K562 (cell line): Measurements from ENCODE around the gene PCSK2. TPM values are rescaled to one million over a fixed set of nuclear protein-coding genes. Genes with fewer than 3 reads are reported as not detected.

ENCODE experiments used
- HDGF ChIP-seq: fragments of 450-650 bp; IDR thresholded peaks from 2 replicates; pipeline ENCODE4 v1.6.1; 2016
- KDM1A ChIP-seq, 2 experiments: fragments of 450-650 bp; IDR thresholded peaks; 2 replicates each; pipeline ENCODE4 v1.6.1; 2016; ENCODE audit warnings: mild to moderate bottlenecking in 2 of 2
- SPI1 ChIP-seq: IDR thresholded peaks from 2 replicates; pipeline ENCODE4 v1.6.1; 2011; ENCODE audit warnings: low read depth, low read length, control low read depth, borderline replicate concordance
- ZNF354B ChIP-seq: fragments of 250-450 bp; sonication (Bioruptor Pico); IDR thresholded peaks from 2 replicates; pipeline ENCODE4 v1.4.0; 2020
- ZNF79 ChIP-seq: fragments of 250-450 bp; sonication (Bioruptor Pico); IDR thresholded peaks from 2 replicates; pipeline ENCODE4 v1.4.0; 2020; ENCODE audit warnings: low read depth, mild to moderate bottlenecking, moderate library complexity
- polyA plus RNA-seq, 8 experiments: library from polyadenylated mRNA; depleted of rRNA in 4 of 8; stranded (reverse) in 5 of 8; unstranded in 3 of 8; fragments of >200 nt; fragmentation: Nextera tagmentation in 2 of 8; fragmentation: Illumina TruSeq in 1 of 8; extraction: Ambion mirVana in 2 of 8; extraction: Trizol in 1 of 8; gene quantifications; 2 replicates each; pipeline versions ENCODE4 v1.2.1 to v1.2.3, GENCODE V29; 2011 to 2014; ENCODE audit warnings: inconsistent platforms in 1 of 8, missing spikeins in 1 of 8
- total RNA-seq, 7 experiments: library from RNA; depleted of rRNA in 6 of 7; stranded (reverse); fragments of >200 nt in 6 of 7; fragmentation: Illumina TruSeq in 2 of 7; extraction: Trizol in 2 of 7; gene quantifications; 2 replicates each; pipeline versions ENCODE4 v1.2.1 to v1.2.3, GENCODE V29; 2011 to 2021; ENCODE audit warnings: low replicate concordance in 1 of 7
- TF ChIP-seq, protein P1 (sequence below): fragments of 150-350 bp; conservative IDR thresholded peaks from 2 replicates; pipeline ENCODE4 v1.6.1; 2014; ENCODE audit warnings: low read length
- TF ChIP-seq, protein P2 (sequence below): fragments of 450-650 bp; IDR thresholded peaks from 2 replicates; pipeline ENCODE4 v1.6.1; 2016; ENCODE audit warnings: borderline replicate concordance
- TF ChIP-seq, protein P3 (sequence below): fragments of 250-450 bp; sonication (Bioruptor Pico); IDR thresholded peaks from 2 replicates; pipeline ENCODE4 v1.4.0; 2020; ENCODE audit warnings: mild to moderate bottlenecking, moderate library complexity
- TF ChIP-seq, protein P4 (sequence below): fragments of 250-450 bp; sonication (Bioruptor Pico); IDR thresholded peaks from 2 replicates; pipeline ENCODE4 v1.8.0; 2021; ENCODE audit warnings: moderate library complexity, mild to moderate bottlenecking, inconsistent platforms
- TF ChIP-seq, protein P5 (sequence below), 2 experiments: IDR thresholded peaks; 2 replicates each; pipeline ENCODE4 v1.6.1; 2012; ENCODE audit warnings: improper control_type of control experiment in 2 of 2, low read depth in 2 of 2, low read length in 2 of 2, borderline replicate concordance in 1 of 2

PCSK2 gene
- total and polyA plus RNA-seq, 9 of the 15 experiments (the other 6 are each of a cell fraction or from before 2014, with no cell fraction given) = 0.04 to 0.07 (median 0.05) TPM; not detected in 6

DNA sequence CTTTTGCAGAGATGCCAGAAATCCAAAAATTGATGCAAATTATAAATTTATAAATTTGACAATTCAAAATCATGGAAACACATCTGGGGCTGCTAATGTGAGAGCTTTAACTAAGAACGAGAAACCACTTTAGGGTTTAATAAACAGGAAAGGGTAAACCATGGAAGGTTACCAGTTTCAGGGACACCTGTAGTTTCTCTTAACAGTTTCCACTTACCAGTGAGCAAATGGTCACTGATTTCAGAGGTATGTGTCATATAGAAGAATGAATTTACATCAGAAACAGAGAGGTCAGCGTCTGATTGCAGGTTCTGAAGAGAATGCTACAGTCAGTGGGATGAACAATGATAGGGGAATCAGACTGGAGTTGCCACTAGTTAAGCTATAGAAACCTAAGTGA, 24.8 kb upstream of the PCSK2 start (continued):
- TF ChIP-seq, protein P1, sequence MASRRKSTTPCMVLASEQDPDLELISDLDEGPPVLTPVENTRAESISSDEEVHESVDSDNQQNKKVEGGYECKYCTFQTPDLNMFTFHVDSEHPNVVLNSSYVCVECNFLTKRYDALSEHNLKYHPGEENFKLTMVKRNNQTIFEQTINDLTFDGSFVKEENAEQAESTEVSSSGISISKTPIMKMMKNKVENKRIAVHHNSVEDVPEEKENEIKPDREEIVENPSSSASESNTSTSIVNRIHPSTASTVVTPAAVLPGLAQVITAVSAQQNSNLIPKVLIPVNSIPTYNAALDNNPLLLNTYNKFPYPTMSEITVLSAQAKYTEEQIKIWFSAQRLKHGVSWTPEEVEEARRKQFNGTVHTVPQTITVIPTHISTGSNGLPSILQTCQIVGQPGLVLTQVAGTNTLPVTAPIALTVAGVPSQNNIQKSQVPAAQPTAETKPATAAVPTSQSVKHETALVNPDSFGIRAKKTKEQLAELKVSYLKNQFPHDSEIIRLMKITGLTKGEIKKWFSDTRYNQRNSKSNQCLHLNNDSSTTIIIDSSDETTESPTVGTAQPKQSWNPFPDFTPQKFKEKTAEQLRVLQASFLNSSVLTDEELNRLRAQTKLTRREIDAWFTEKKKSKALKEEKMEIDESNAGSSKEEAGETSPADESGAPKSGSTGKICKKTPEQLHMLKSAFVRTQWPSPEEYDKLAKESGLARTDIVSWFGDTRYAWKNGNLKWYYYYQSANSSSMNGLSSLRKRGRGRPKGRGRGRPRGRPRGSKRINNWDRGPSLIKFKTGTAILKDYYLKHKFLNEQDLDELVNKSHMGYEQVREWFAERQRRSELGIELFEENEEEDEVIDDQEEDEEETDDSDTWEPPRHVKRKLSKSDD = no peak
- TF ChIP-seq ZNF354B (CRISPR knock-in tag) (no peak), HDGF (no peak), KDM1A (IDR thresholded peaks at IDR 0.05) (no peak), ZNF79 (CRISPR knock-in tag) (no peak), SPI1 (no peak)
- TF ChIP-seq, protein P2, sequence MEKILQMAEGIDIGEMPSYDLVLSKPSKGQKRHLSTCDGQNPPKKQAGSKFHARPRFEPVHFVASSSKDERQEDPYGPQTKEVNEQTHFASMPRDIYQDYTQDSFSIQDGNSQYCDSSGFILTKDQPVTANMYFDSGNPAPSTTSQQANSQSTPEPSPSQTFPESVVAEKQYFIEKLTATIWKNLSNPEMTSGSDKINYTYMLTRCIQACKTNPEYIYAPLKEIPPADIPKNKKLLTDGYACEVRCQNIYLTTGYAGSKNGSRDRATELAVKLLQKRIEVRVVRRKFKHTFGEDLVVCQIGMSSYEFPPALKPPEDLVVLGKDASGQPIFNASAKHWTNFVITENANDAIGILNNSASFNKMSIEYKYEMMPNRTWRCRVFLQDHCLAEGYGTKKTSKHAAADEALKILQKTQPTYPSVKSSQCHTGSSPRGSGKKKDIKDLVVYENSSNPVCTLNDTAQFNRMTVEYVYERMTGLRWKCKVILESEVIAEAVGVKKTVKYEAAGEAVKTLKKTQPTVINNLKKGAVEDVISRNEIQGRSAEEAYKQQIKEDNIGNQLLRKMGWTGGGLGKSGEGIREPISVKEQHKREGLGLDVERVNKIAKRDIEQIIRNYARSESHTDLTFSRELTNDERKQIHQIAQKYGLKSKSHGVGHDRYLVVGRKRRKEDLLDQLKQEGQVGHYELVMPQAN = no peak
- TF ChIP-seq, protein P3, sequence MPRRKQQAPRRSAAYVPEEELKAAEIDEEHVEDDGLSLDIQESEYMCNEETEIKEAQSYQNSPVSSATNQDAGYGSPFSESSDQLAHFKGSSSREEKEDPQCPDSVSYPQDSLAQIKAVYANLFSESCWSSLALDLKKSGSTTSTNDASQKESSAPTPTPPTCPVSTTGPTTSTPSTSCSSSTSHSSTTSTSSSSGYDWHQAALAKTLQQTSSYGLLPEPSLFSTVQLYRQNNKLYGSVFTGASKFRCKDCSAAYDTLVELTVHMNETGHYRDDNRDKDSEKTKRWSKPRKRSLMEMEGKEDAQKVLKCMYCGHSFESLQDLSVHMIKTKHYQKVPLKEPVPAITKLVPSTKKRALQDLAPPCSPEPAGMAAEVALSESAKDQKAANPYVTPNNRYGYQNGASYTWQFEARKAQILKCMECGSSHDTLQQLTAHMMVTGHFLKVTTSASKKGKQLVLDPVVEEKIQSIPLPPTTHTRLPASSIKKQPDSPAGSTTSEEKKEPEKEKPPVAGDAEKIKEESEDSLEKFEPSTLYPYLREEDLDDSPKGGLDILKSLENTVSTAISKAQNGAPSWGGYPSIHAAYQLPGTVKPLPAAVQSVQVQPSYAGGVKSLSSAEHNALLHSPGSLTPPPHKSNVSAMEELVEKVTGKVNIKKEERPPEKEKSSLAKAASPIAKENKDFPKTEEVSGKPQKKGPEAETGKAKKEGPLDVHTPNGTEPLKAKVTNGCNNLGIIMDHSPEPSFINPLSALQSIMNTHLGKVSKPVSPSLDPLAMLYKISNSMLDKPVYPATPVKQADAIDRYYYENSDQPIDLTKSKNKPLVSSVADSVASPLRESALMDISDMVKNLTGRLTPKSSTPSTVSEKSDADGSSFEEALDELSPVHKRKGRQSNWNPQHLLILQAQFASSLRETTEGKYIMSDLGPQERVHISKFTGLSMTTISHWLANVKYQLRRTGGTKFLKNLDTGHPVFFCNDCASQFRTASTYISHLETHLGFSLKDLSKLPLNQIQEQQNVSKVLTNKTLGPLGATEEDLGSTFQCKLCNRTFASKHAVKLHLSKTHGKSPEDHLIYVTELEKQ = no peak
- TF ChIP-seq, protein P4, sequence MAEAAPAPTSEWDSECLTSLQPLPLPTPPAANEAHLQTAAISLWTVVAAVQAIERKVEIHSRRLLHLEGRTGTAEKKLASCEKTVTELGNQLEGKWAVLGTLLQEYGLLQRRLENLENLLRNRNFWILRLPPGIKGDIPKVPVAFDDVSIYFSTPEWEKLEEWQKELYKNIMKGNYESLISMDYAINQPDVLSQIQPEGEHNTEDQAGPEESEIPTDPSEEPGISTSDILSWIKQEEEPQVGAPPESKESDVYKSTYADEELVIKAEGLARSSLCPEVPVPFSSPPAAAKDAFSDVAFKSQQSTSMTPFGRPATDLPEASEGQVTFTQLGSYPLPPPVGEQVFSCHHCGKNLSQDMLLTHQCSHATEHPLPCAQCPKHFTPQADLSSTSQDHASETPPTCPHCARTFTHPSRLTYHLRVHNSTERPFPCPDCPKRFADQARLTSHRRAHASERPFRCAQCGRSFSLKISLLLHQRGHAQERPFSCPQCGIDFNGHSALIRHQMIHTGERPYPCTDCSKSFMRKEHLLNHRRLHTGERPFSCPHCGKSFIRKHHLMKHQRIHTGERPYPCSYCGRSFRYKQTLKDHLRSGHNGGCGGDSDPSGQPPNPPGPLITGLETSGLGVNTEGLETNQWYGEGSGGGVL (CRISPR knock-in tag) = no peak
- TF ChIP-seq, protein P5, sequence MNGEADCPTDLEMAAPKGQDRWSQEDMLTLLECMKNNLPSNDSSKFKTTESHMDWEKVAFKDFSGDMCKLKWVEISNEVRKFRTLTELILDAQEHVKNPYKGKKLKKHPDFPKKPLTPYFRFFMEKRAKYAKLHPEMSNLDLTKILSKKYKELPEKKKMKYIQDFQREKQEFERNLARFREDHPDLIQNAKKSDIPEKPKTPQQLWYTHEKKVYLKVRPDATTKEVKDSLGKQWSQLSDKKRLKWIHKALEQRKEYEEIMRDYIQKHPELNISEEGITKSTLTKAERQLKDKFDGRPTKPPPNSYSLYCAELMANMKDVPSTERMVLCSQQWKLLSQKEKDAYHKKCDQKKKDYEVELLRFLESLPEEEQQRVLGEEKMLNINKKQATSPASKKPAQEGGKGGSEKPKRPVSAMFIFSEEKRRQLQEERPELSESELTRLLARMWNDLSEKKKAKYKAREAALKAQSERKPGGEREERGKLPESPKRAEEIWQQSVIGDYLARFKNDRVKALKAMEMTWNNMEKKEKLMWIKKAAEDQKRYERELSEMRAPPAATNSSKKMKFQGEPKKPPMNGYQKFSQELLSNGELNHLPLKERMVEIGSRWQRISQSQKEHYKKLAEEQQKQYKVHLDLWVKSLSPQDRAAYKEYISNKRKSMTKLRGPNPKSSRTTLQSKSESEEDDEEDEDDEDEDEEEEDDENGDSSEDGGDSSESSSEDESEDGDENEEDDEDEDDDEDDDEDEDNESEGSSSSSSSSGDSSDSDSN (IDR thresholded peaks at IDR 0.05; ENCODE audit: borderline replicate concordance in 1 of 2, low read depth in 2 of 2, low read length in 2 of 2) = no peak
